HFF-Myc (cell line): ENCODE data around the gene TP63.
"Not testable (repeated sequence)": the region's sequence is repeated elsewhere in the genome, so short reads cannot be mapped to it uniquely, and the experiment has no call there.

Experiments used
- DNase-seq: peaks from one replicate; pipeline ENCODE4 v3.0.0-alpha.2; 2011; ENCODE audit warnings: low read depth; ENCODE audit errors: extremely low read depth
- H3K4me3 ChIP-seq: replicated peaks from 2 replicates; pipeline ENCODE4 v1.5.1; 2011; ENCODE audit warnings: low read depth, mild to moderate bottlenecking, control low read depth, low read length
- TF ChIP-seq, protein P1 (sequence below): IDR thresholded peaks from 2 replicates; pipeline ENCODE4 v1.5.1; 2012; ENCODE audit warnings: mild to moderate bottlenecking, low read depth, low read length, control low read depth; ENCODE audit errors: missing control alignments

TP63 gene

DNA sequence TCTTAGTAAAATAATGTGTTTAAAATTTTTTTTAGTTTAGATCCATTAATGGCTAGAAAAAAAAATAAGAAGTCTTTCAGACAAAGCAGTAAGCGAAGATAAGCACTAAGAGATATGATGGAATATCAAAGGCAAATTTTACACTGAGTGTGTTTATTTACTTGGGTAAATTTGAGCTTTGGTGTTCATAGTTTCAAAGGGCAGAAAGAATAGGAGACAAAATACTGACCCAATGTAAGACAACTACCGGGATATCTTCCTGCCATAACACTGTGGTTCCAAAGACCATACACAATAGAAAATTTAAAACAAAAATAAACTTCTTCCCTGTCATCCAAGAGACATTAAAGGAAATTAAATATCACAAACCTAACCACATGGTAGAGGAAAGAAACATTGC is 25.5 kb upstream of the TP63 start:
- DNase-seq, result no peak
- H3K4me3 ChIP-seq, result no peak overlapping the region
- TF ChIP-seq, protein P1, sequence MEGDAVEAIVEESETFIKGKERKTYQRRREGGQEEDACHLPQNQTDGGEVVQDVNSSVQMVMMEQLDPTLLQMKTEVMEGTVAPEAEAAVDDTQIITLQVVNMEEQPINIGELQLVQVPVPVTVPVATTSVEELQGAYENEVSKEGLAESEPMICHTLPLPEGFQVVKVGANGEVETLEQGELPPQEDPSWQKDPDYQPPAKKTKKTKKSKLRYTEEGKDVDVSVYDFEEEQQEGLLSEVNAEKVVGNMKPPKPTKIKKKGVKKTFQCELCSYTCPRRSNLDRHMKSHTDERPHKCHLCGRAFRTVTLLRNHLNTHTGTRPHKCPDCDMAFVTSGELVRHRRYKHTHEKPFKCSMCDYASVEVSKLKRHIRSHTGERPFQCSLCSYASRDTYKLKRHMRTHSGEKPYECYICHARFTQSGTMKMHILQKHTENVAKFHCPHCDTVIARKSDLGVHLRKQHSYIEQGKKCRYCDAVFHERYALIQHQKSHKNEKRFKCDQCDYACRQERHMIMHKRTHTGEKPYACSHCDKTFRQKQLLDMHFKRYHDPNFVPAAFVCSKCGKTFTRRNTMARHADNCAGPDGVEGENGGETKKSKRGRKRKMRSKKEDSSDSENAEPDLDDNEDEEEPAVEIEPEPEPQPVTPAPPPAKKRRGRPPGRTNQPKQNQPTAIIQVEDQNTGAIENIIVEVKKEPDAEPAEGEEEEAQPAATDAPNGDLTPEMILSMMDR, result no peak

DNA sequence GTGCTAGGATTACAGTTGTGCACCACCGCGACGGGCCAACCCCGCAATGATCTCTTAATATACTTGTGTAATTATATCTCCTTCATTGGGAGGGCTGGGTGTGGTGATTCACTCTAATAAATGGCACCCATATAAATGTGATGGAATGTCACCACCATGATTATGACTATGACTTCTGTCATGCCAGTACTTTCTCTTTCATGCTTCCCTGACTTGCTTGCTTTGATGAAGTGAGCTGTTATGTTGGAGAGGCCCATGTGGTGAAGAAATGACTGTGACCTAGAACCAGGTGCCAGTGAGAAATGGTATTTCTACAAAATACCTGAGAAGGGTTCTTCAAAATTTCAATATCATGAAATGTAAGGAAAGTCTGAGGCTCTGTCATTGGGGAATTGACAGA is 24.4 kb upstream of the TP63 start:
- no peak overlapping the region for H3K4me3 ChIP-seq
- TF ChIP-seq, protein P1, result no peak
- no peak for DNase-seq

DNA sequence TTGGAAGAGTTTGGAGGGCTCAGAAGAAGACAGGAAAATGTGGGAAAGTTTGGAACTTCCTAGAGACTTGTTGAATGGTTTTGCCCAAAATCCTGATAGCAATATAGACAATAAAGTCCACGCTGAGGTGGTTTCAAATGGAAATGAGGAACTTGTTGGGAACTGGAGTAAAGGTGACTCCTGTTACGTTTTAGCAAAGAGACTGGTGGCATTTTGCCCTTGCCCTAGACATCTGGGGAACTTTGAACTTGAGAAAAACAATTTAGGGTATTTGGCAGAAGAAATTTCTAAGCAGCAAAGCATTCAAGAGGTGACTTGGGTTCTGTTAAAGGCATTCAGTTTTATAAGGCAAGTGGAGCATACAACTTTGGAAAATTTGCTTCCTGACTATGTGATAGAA is 18.5 kb upstream of the TP63 start:
- H3K4me3 ChIP-seq, DNase-seq: not testable (repeated sequence)

DNA sequence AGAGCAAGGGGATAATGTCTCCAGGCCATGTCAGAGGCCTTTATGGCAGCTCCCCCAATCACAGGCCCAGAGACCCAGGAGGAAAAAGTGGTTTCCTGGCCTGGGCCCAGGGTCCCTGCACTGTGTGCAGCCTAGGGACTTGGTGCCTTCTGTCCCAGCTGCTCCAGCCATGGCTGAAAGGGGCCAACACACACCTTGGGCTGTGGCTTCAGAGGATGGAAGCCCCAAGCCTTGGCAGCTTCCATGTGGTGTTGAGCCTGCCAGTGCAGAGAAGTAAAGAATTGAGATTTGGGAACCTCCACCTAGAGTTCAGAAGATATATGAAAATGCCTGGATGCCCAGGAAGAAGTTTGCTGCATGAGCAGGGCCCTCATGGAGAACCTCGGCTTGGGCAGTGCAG is 18.1 kb upstream of the TP63 start:
- no peak overlapping the region for H3K4me3 ChIP-seq
- TF ChIP-seq, protein P1, result no peak
- no peak for DNase-seq

DNA sequence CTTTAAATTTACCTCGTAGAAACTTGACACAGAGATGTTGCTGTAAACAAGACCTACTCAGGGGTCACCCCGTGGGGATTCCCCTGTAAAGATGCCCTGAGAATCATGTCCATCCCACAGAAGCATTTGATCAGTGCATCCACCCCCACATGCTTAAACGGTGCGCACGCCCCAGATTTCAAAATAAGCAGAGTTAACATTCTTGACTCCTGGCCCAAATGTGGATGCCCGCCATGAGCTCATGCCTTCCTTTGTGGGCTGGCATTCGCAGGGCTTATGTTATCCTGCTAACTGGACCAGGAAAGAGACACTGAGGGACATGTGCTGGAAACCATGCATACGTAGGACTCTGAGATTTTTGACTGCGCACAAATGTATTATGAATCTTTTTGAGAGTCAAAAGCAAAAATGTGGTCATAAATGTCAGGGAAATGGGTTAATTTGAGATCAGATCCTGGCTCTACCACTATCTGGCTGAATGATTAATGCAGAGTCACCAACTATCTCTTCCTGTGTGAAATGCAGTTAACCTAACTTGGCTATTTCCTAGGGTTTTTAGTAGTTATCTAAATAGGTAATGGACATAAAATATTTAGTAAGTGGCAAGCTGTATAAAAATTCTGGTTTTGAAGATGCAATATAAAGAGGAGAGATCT is 9.1 kb upstream of the TP63 start:
- TF ChIP-seq, protein P1, result no peak
- DNase-seq, result no peak
- H3K4me3 ChIP-seq, result no peak overlapping the region

DNA sequence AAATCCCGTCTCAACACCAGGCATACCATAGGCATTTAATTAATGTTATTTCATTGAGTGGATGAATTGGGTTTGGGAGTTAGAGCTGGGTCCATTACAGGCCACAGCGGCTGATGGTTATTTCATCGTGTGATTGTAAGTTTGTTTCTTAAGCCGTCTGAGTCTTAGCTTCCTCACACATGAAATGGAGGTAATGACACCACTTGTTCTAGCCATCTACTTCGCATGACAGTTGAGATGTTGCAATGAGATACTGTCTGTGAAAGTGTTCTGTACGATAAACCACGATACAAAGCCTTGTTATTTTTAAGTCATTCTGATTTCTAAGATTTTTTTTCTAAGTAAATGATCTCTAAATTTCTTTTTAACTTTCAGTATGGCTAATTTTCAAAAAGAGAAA is 8.6 kb upstream of the TP63 start:
- no peak overlapping the region for H3K4me3 ChIP-seq
- DNase-seq, result no peak
- TF ChIP-seq, protein P1, result no peak

DNA sequence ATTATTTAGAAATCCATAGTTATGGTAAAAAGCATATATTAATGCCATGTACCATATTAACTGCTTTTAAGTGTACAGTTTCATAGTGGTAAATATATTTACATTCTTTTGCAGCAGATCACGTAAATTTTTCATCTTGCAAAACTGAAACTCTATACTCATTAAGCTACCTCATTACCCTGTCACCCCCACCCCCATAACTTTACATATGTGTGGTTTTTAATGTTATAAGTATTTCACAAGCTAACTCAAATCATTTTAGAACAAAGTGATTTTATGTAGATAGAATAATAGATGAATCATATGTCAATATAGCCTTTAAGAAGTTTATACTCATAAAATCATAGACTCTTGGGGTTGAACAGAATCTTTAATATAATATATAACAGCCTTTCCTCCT is 7.1 kb upstream of the TP63 start:
- no peak overlapping the region for H3K4me3 ChIP-seq
- no peak for DNase-seq
- TF ChIP-seq, protein P1, result no peak
